Measurements from ENCODE around the gene USP48. TPM values are rescaled to one million over a fixed set of nuclear protein-coding genes. Genes with fewer than 3 reads are reported as not detected.
"Not testable (repeated sequence)": the region's sequence is repeated elsewhere in the genome, so short reads cannot be mapped to it uniquely, and the experiment has no call there.

Gene USP48
- total RNA-seq, 2 experiments from 2014 or later, result 72.1 to 72.4 TPM

DNA sequence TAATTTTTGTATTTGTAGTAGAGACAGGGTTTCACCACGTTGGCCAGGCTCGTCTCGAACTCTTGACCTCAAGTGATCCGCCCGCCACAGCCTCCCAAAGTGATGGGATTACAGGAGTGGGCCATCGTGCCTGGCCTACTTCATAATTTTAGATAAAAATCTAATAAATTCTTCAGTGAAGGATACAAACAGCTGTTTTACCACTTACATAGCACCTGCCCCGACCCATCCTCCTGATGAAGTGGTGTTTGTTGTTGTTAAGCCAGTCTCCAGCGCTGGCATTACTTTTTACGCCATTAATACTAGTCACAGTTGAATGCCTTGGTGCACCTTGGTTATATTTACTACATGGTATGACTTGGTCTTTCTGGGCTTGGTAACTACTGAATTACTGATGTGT lies 101.5 kb downstream of the USP48 start:
- Mint-ChIP-seq H3K27ac (no peak overlapping the region), H3K4me1 (ENCODE audit: low read depth) (no peaks in the 10 kb centered on the region), H3K27me3 (no peaks in the 10 kb centered on the region), H3K9me3 (no peaks in the 10 kb centered on the region), H3K4me3 (no peak overlapping the region), H3K36me3 (ENCODE audit: low read depth) (peaks cover 32% of the 10 kb centered on the region)
- CTCF ChIA-PET, result no interaction called here
- ATAC-seq, result no peak
- TF ChIP-seq, protein P1, sequence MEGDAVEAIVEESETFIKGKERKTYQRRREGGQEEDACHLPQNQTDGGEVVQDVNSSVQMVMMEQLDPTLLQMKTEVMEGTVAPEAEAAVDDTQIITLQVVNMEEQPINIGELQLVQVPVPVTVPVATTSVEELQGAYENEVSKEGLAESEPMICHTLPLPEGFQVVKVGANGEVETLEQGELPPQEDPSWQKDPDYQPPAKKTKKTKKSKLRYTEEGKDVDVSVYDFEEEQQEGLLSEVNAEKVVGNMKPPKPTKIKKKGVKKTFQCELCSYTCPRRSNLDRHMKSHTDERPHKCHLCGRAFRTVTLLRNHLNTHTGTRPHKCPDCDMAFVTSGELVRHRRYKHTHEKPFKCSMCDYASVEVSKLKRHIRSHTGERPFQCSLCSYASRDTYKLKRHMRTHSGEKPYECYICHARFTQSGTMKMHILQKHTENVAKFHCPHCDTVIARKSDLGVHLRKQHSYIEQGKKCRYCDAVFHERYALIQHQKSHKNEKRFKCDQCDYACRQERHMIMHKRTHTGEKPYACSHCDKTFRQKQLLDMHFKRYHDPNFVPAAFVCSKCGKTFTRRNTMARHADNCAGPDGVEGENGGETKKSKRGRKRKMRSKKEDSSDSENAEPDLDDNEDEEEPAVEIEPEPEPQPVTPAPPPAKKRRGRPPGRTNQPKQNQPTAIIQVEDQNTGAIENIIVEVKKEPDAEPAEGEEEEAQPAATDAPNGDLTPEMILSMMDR (IDR thresholded peaks at IDR 0.05), result no peak
- intact Hi-C loops (cut with micrococcal nuclease), result no loop called here
- DNase-seq, result no peak
- POLR2A ChIA-PET, result no interaction called here

DNA sequence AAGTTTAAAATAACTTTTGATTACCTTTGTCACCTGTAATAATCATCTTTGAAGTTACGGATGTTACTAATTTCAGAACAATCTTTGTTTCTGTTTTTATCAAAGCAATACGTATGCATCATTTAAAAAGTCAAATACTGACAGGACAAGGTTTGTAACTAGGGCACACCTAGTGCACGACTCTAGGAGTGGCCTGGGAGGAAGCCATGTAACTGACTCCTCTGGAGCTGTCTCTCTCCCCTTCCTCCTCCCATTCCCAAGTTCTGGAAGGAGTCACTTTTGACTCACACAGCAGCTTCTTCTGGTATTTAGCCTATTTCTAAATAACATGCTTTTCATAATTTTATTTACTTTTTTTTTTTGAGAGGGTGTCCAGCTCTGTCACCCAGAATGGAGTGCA lies 102.0 kb downstream of the USP48 start:
- H3K4me1 Mint-ChIP-seq (ENCODE audit: low read depth), result no peaks in the 10 kb centered on the region
- intact Hi-C loops (cut with micrococcal nuclease), result no loop called here
- H3K9me3 Mint-ChIP-seq, result no peaks in the 10 kb centered on the region
- TF ChIP-seq, protein P1 (IDR thresholded peaks at IDR 0.05), result no peak
- no peak overlapping the region for H3K4me3 Mint-ChIP-seq
- CTCF ChIA-PET, result no interaction called here
- H3K36me3 Mint-ChIP-seq (ENCODE audit: low read depth), result peaks cover 27% of the 10 kb centered on the region
- POLR2A ChIA-PET, result no interaction called here
- ATAC-seq, result no peak
- H3K27ac Mint-ChIP-seq, result no peak overlapping the region
- no peak for DNase-seq
- no peaks in the 10 kb centered on the region for H3K27me3 Mint-ChIP-seq

DNA sequence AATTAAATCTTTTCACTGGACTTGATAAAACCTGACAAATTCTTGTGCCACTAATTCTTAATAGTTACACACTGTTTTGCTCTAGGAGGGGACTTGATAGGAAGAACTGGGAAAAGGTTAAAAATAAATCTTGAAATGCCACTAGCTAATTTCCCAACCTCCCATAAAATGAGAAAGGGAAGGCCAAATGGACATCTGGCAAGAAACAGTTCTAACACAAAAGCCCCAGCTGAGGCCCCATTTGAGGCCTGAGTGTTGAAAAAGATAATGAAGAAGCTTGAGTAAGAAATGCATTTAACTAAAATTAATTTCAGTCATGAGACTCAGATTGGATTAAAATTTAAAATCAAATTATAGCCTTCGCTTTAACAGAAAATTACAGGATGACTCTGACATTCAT lies 102.6 kb downstream of the USP48 start:
- Mint-ChIP-seq H3K27me3 (no peaks in the 10 kb centered on the region), H3K27ac (no peak overlapping the region), H3K4me3 (no peak overlapping the region), H3K36me3 (ENCODE audit: low read depth) (peaks cover 24% of the 10 kb centered on the region), H3K9me3 (no peaks in the 10 kb centered on the region), H3K4me1 (ENCODE audit: low read depth) (no peaks in the 10 kb centered on the region)
- intact Hi-C loops (cut with micrococcal nuclease), result no loop called here
- ATAC-seq, result no peak
- DNase-seq, result no peak
- CTCF ChIA-PET, result interaction anchor here (0.7 kb wide), 1 partner anchor 21 kb away, joined by 3 read pairs; no protein-coding TSS in a partner anchor
- POLR2A ChIA-PET, result no interaction called here
- TF ChIP-seq, protein P1 (IDR thresholded peaks at IDR 0.05), result no peak

DNA sequence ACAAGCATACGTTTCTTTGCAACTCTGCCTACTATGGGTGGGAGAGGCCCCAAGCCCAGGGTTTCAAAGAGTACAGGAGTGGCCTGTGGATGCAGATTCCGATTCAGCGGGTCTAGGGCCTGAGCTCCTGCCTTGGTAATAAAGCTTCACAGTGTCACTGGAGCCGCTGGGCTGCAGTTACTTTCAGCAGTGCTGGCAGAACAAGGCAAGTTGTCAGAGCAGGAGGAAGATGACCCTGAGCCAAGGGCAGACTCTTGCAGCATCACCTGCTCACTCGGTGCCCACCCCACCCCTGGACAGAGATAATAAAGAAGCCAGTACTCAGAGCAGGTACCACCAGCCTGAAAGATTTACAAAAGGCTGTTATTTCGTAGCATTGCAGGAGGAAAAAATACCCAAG lies 105.8 kb downstream of the USP48 start:
- Mint-ChIP-seq H3K27ac (no peak overlapping the region), H3K27me3 (no peaks in the 10 kb centered on the region), H3K4me1 (ENCODE audit: low read depth) (peaks cover 2% of the 10 kb centered on the region), H3K36me3 (ENCODE audit: low read depth) (peaks cover 10% of the 10 kb centered on the region), H3K4me3 (no peak overlapping the region), H3K9me3 (no peaks in the 10 kb centered on the region)
- DNase-seq (no peak), ATAC-seq (no peak)
- ChIA-PET CTCF (no interaction called here), POLR2A (interaction anchor here (1.0 kb wide), 1 partner anchor 105 kb away, joined by 3 read pairs; no protein-coding TSS in a partner anchor)
- TF ChIP-seq, protein P1 (IDR thresholded peaks at IDR 0.05), result no peak
- intact Hi-C loops (cut with micrococcal nuclease), result no loop called here

DNA sequence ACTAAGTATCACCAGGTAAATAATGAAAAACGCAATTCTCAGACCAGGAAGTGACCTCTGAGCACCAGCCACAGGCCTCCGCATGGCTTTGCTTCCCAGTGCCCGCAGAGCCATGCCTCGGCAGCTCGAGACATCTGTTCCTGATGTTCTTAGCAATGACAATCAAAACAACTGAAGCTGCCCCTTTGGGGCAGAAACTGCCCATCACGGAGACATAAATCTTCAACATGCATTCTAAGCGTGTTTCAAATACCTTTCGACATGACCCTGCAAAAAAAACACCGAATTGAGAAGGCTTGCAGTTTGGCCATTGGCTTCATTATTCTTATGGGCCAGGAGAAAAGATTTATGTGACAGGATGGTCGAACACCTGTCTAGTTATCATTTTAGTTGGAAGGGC lies 108.0 kb downstream of the USP48 start:
- CTCF ChIA-PET, result interaction anchor here (1.6 kb wide), 1 partner anchor 16 kb away, joined by 4 read pairs; no protein-coding TSS in a partner anchor
- H3K36me3 Mint-ChIP-seq (ENCODE audit: low read depth), result peaks cover 7% of the 10 kb centered on the region
- peaks cover 5% of the 10 kb centered on the region for H3K4me1 Mint-ChIP-seq (ENCODE audit: low read depth)
- TF ChIP-seq, protein P1 (IDR thresholded peaks at IDR 0.05), result no peak
- no peaks in the 10 kb centered on the region for H3K27me3 Mint-ChIP-seq
- intact Hi-C loops (cut with micrococcal nuclease), result no loop called here
- no peak overlapping the region for H3K4me3 Mint-ChIP-seq
- ATAC-seq, result no peak
- no peaks in the 10 kb centered on the region for H3K9me3 Mint-ChIP-seq
- no peak for DNase-seq
- POLR2A ChIA-PET, result interaction anchor here (0.6 kb wide), 1 partner anchor 688 kb away, joined by 3 read pairs; no protein-coding TSS in a partner anchor
- no peak overlapping the region for H3K27ac Mint-ChIP-seq

DNA sequence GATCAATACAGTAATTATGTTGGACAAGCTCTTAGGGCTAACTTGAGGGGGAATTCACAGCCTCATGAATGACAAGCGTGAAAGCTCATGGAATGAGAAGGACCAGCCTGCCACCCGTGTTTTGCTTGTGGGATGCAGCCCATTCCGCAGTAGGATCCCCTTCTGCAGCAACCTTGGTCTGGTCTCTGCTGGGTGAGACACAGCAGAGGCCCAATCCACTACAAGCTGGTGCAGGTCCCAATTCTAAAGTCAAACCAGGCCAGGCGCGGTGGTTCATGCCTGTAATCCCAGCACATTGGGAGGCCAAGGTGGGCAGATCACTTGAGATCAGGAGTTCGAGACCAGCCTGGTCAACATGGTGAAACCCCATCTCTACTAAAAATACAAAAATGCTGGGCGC lies 109.1 kb downstream of the USP48 start:
- ATAC-seq; H3K27me3 Mint-ChIP-seq; H3K4me1 Mint-ChIP-seq (ENCODE audit: low read depth); H3K4me3 Mint-ChIP-seq; DNase-seq; H3K9me3 Mint-ChIP-seq; H3K27ac Mint-ChIP-seq; H3K36me3 Mint-ChIP-seq (ENCODE audit: low read depth); intact Hi-C loops (cut with micrococcal nuclease): not testable (repeated sequence)
- POLR2A ChIA-PET, result interaction anchor here (0.8 to 1.7 kb wide), 2 partner anchors 10 to 53 kb away, joined by 3 to 5 read pairs; no protein-coding TSS in a partner anchor
- CTCF ChIA-PET, result interaction anchor here (1.0 kb wide), 1 partner anchor 9 kb away, joined by 3 read pairs; no protein-coding TSS in a partner anchor
